ENCODE measurements around the gene KATNB1. TPM values are rescaled to one million over a fixed set of nuclear protein-coding genes. Genes with fewer than 3 reads are reported as not detected.

Gene KATNB1
- total and polyA plus RNA-seq, 2 of the 8 experiments (the other 6 are each of a cell fraction or from before 2014, with no cell fraction given), result 50.2 to 60.4 TPM

- peaks cover 0 to 7% (median under 1%) of the 10 kb centered on the region in 4 experiments; a peak in 1 of 7 replicates for H3K4me1 ChIP-seq (replicated peaks in 1 of 4; ENCODE audit: control insufficient read depth in 3 of 4, insufficient read depth in 4 of 4, low read length in 3 of 4)
- no peak overlapping the region for H3K14ac ChIP-seq (ENCODE audit: insufficient read length)
- no peak overlapping the region for H3K4ac ChIP-seq (replicated peaks; ENCODE audit: insufficient read length, low read depth, low read length)
- no peak overlapping the region for H2BK5ac ChIP-seq (ENCODE audit: low read depth, low read length)
- DNase-seq (ENCODE audit: low read depth in 1 of 2, low spot score in 2 of 2), result no peak
- no peak overlapping the region for H3K27ac ChIP-seq (ENCODE audit: low read depth, low read length)
- H4K5ac ChIP-seq (ENCODE audit: insufficient read length, low read depth, low read length), result no peak overlapping the region
- TF ChIP-seq, protein P1, sequence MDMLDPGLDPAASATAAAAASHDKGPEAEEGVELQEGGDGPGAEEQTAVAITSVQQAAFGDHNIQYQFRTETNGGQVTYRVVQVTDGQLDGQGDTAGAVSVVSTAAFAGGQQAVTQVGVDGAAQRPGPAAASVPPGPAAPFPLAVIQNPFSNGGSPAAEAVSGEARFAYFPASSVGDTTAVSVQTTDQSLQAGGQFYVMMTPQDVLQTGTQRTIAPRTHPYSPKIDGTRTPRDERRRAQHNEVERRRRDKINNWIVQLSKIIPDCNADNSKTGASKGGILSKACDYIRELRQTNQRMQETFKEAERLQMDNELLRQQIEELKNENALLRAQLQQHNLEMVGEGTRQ (IDR thresholded peaks at IDR 0.05; ENCODE audit: low read length), result 0 out of 2 replicates have a peak, but pooled peaks have one; percentile 14
- no peak for TF ChIP-seq SIN3A (conservative IDR thresholded peaks at IDR 0.05 in 1 of 2, IDR thresholded peaks at IDR 0.05 in 1 of 2; ENCODE audit: low read depth in 1 of 2, low read length in 2 of 2)
- WGBS, 2 experiments (ENCODE audit: extremely low coverage in 1 of 2, insufficient coverage in 1 of 2, insufficient read length in 1 of 2, insufficient replicate concordance in 2 of 2, low coverage in 1 of 2, low lambda C conversion rate in 2 of 2, missing lambda C conversion rate in 1 of 2), result 96% methylated on average over 4 of the region's 4 CpGs; no CpG with 5 or more reads in 1 of the 2 experiments
- peak overlapping the region; percentile 45; the same call in 1 of the 2 replicates for H4K8ac ChIP-seq (ENCODE audit: extremely low read depth, insufficient read depth, low read length)
- no peak for FAIRE-seq
- H4K91ac ChIP-seq (replicated peaks; ENCODE audit: insufficient read length, low read length), result no peak overlapping the region
- no peak overlapping the region for H2BK20ac ChIP-seq (ENCODE audit: low read length)
- no peak overlapping the region for H3K23ac ChIP-seq (ENCODE audit: insufficient read length)
- CTCF ChIA-PET (ENCODE audit: partially characterized antibody), result no interaction called here
- H3K79me1 ChIP-seq (ENCODE audit: low read depth, low read length), result no peaks in the 10 kb centered on the region
- no peak overlapping the region for H3K9ac ChIP-seq (replicated peaks in 1 of 4; ENCODE audit: extremely low read depth in 1 of 4, low read depth in 3 of 4, low read length in 3 of 4)
- POLR2A ChIA-PET (ENCODE audit: partially characterized antibody), result interaction anchor here (1.5 kb wide), 1 partner anchor 10 kb away, joined by 4 read pairs; no protein-coding TSS in a partner anchor
- no peak overlapping the region for H2BK120ac ChIP-seq (replicated peaks; ENCODE audit: low read depth, low read length)
- H2AK5ac ChIP-seq (ENCODE audit: low read depth, low read length), result no peak overlapping the region
- no peak overlapping the region for H2AFZ ChIP-seq (ENCODE audit: low read length)
- no peaks in the 10 kb centered on the region for H3K23me2 ChIP-seq (ENCODE audit: low read depth, low read length)
- no peak overlapping the region for H3K18ac ChIP-seq (ENCODE audit: extremely low read depth, low read length)
- H3K9me3 ChIP-seq (ENCODE audit: insufficient read depth in 2 of 2, low read depth in 1 of 2, low read length in 1 of 2), result no peaks in the 10 kb centered on the region
- H3K36me3 ChIP-seq (ENCODE audit: control insufficient read depth in 2 of 4, insufficient read depth in 4 of 4, low read length in 3 of 4), result no peaks in the 10 kb centered on the region
- H4K20me1 ChIP-seq (replicated peaks in 1 of 2; ENCODE audit: control insufficient read depth in 1 of 2, insufficient read depth in 2 of 2, low read length in 2 of 2), result no peaks in the 10 kb centered on the region
- H3K56ac ChIP-seq (replicated peaks; ENCODE audit: insufficient read length, low read depth, low read length), result no peak overlapping the region
- no peaks in the 10 kb centered on the region for H3K79me2 ChIP-seq (ENCODE audit: control insufficient read depth in 1 of 2, insufficient read depth in 2 of 2, low read length in 2 of 2)
- H3K27me3 ChIP-seq (replicated peaks in 1 of 4; ENCODE audit: control insufficient read depth in 3 of 4, extremely low read depth in 1 of 4, insufficient read depth in 3 of 4, low read length in 3 of 4), result no peaks in the 10 kb centered on the region
- H3K4me3 ChIP-seq (ENCODE audit: extremely low read depth in 1 of 4, insufficient read depth in 2 of 4, low read depth in 3 of 4, low read length in 4 of 4), result no peak overlapping the region
- H2BK12ac ChIP-seq (ENCODE audit: low read depth, low read length), result no peak overlapping the region
- H3K4me2 ChIP-seq (ENCODE audit: insufficient read depth in 1 of 2, low read depth in 2 of 2, low read length in 2 of 2), result no peak overlapping the region
- no peak overlapping the region for H2BK15ac ChIP-seq (ENCODE audit: low read length)
Measured at GRCh38 chr16:57686577-57686976, 49.0 kb upstream of the KATNB1 start.

All from H1 (cell line).